GM20000 (cell line): ENCODE measurements around the gene APOBEC3G.
"Not testable (repeated sequence)": the region's sequence is repeated elsewhere in the genome, so short reads cannot be mapped to it uniquely, and the experiment has no call there.

Experiments used
- DNase-seq: peaks from one replicate; pipeline ENCODE4 v3.0.0; 2012; ENCODE audit warnings: low spot score
- TF ChIP-seq, protein P1 (sequence below): IDR thresholded peaks from 2 replicates; pipeline ENCODE4 v1.5.1; 2012; ENCODE audit warnings: mild to moderate bottlenecking, control low read depth; ENCODE audit errors: extremely low read depth, missing control alignments

The APOBEC3G gene

DNA sequence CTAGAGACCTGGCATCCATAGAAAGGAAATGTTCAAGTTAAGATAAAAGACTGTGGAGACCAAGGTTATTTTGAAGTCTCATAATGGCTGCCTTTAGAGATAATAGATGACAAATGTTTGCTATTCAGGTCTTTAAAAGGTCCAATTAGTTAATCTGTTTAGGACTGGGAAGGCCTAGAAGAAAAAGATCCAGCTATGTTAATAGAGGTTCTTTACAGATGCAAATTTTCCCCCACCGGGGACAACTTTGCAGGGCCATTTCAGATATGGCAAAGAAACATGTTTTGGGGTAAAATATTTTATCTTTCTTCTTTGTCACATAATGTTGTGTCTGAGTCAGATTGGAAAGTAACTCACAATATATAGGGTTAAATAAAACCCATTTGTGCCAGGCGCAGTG is 3.1 kb upstream of the APOBEC3G start:
- TF ChIP-seq, protein P1, sequence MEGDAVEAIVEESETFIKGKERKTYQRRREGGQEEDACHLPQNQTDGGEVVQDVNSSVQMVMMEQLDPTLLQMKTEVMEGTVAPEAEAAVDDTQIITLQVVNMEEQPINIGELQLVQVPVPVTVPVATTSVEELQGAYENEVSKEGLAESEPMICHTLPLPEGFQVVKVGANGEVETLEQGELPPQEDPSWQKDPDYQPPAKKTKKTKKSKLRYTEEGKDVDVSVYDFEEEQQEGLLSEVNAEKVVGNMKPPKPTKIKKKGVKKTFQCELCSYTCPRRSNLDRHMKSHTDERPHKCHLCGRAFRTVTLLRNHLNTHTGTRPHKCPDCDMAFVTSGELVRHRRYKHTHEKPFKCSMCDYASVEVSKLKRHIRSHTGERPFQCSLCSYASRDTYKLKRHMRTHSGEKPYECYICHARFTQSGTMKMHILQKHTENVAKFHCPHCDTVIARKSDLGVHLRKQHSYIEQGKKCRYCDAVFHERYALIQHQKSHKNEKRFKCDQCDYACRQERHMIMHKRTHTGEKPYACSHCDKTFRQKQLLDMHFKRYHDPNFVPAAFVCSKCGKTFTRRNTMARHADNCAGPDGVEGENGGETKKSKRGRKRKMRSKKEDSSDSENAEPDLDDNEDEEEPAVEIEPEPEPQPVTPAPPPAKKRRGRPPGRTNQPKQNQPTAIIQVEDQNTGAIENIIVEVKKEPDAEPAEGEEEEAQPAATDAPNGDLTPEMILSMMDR, result no peak
- no peak for DNase-seq

DNA sequence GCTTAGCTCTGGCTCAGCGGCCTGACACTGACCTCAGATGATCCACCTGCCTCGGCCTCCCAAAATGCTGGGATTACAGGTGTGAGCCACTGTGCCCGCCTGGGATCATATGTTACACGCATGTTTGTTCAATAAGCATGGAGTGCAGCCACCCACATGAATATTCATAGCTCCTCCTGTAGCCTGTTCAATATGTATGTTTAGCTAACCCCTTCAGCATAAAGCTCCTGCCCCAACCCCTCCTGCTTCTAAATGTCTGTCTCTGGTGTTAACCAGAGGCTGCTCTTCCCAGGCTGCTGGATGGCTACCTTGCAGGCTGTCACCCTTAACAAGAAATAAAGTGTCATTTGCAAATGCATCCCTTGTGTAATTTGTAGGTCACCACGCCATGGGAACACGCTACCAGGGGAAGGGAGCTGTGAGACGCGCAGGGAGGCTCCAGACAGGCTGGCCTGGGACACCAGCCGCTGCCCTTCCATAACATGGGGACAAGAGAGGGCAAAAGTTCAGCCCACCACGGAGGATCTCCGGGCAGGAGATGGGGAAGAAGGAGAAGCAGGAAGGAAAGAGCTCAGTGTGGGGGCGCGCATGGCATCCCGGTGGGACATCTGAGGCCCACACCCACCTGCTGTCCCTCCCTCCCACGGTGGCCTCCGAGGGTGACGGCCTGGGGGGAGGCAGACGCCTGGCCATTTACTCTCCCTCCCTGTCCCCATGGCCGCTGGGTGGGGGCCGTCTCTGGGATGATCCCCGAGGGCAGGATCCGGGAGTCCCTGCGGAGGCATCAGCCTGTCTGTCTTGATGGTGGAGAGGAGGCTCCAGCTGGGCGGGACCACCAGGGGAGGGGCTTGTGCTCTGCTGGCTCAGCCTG is 685 bp upstream of the APOBEC3G start:
- not testable (repeated sequence) for DNase-seq

DNA sequence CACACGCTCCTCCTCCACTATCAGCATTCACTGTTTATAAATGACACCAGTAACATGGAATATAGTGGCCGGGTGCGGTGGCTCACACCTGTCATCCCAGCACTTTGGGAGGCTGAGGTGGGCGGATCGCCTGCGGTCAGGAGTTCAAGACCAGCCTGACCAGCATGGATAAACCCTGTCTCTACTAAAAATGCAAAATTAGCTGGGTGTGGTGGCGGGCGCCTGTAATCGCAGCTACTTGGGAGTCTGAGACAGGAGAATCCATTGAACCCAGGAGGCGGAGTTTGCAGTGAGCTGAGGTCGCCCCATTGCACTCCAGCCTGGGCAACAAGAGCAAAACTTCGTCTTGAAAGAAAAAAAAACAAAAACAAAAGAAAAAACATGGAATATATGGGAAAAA is 837 bp downstream of the APOBEC3G start:
- not testable (repeated sequence) for DNase-seq

DNA sequence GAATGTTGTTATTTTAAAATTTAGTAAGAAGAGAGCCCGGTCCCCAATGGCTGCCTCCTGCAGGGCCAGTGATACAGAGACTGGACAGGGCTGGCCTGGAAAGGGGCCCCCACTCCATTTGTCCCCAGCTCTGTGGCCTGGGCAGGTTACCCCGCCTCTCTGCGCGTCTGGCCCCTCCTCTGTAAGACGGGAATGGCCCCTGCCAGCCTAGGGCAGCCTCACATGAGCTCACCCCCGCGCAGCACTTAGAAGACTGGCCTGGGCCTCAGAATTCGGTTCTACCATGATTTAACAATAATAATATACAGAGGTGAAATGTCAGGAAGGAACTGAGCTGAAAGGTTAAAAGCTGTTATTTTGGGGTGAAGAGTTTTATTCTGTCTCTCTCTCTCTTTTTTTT is 1.3 kb downstream of the APOBEC3G start:
- no peak for DNase-seq
- TF ChIP-seq, protein P1, result no peak

DNA sequence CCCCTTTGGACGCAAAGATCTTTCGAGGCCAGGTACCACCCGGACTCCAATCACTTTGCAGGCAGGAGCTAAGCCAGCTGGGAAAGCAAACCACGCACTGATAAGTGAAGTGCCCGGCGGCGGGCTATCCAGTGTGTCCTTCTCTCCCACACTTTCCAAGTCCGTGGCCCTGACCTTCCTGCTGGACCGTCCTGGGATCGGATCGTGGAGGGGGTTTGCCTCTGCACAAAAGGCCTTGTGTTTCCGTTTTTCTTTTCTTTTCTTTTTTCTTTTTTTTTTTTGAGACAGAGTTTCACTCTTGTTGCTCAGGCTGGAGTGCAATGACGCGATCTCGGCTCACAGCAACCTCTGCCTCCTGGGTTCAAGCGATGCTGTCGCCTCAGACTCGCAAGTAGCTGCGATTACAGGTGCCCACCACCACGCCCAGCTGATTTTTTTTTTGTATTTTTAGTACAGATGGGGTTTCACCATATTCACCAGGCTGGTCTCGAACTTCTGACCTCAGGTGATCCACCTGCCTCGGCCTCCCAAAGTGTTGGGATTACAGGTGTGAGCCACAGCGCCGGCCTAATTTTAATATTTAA is 2.1 kb downstream of the APOBEC3G start:
- DNase-seq, result not testable (repeated sequence)

DNA sequence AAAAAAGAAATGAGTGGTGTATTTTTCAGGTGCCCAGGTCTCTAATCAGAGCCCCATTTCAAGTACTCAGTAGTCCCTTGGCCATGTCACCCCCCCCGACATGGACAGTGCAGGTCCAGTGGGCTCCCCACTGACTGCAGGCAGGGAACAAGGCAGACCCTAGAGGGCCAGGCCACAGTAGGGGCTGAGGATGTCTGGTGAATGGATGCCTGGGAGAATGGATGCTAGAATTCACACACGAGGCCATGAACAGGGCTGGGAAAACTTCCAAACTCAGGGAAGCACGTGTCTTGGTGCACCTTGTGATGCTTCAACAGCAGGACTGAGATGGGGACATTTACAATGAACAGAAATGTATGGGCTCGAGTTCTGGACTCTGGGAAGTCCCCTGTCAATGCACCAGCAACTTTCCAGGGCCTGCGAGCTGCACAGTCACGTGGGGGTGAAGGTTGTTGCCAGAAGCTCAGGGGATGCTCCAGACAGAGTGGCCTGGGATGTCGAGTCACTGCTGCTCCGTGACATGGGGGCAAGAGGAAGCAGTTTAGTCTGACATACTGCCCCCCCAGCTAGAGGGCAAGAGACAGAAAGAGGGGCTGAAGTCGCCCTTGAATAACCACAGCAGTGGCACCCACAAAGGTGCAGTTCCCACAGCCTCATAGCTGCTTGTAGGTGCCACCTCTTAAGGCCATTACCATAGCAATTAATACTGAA is 3.1 kb downstream of the APOBEC3G start:
- no peak for DNase-seq
- TF ChIP-seq, protein P1, result no peak

DNA sequence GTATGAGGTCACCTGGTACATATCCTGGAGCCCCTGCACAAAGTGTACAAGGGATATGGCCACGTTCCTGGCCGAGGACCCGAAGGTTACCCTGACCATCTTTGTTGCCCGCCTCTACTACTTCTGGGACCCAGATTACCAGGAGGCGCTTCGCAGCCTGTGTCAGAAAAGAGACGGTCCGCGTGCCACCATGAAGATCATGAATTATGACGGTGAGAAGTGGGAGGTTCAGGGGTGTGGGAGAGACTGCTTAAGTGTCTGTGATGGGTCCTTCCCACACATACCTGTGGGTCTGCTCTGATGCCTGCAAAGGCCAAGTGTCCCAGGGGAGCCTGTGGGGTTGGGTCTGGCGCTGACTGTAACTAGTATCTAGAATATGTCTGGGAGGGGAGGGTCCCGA is 3.9 kb downstream of the APOBEC3G start:
- no peak for DNase-seq
- TF ChIP-seq, protein P1, result no peak

DNA sequence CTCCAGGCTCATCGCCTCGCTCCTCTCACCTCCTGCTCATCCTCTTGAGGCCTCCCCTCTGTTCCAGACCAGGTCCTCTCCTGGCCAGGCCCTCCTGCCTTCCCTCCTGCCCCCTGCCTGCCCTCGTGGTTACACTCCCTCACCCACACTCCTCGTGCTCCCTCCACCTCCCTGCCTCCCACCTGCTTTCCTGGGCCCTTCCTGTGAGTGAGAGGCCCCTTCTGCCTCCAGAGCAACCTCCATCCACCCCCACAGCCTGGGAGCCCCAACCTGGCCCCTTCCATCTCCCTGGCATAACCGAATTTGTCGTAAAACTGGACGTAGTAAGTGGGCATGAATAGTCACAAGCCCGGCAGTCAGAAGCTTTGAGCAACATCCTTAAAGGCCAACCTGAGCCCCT is 4.5 kb downstream of the APOBEC3G start:
- TF ChIP-seq, protein P1, result no peak

More for the DNA sequence above, 4.5 kb downstream of the APOBEC3G start:
- DNase-seq, result no peak
